GM21367 (cell line): ENCODE data around the gene JMJD6.
"Not testable (repeated sequence)": the region's sequence is repeated elsewhere in the genome, so short reads cannot be mapped to it uniquely, and the experiment has no call there.

ENCODE experiments used
- ATAC-seq: cut with Tn5 transposase; IDR thresholded peaks from one replicate; pipeline ENCODE4 v1.9.1; 2021; ENCODE audit not compliant: unreplicated experiment

Gene JMJD6

GRCh38 chr17:76726231-76726775, at the start of gene JMJD6:
TSS of gene JMJD6 (minus strand) at chr17:76726606. CDS start at chr17:76726475, 131 bp downstream.
- peak; percentile 59 for ATAC-seq

DNA sequence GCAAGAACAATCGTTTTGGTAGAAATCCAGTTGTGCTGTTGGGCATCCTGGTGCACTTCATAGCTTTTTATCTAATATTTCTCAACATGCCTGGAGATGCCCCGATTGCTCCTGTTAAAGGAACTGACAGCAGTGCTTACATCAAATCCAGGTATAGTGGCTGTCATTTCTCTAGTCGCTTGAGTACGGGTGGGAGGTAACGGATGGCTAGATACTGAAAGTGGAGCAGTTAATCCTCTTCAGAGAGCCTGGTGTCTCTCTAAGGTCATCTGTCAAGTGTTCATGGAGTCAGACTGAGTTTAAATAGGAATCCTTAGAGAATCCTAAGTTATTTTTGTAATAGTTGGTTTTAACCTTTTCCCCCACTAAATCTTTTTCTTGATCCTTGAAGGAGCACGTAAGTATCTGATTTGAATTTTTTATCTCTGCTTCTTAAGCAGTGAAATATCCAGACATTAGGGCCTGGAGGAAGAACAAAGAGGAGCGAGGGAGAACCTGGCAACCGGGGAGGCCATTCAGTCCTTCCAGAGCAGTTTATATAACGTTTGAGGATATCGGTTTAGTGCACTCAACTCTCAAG, 48.7 kb upstream of the JMJD6 start:
- no peak for ATAC-seq

DNA sequence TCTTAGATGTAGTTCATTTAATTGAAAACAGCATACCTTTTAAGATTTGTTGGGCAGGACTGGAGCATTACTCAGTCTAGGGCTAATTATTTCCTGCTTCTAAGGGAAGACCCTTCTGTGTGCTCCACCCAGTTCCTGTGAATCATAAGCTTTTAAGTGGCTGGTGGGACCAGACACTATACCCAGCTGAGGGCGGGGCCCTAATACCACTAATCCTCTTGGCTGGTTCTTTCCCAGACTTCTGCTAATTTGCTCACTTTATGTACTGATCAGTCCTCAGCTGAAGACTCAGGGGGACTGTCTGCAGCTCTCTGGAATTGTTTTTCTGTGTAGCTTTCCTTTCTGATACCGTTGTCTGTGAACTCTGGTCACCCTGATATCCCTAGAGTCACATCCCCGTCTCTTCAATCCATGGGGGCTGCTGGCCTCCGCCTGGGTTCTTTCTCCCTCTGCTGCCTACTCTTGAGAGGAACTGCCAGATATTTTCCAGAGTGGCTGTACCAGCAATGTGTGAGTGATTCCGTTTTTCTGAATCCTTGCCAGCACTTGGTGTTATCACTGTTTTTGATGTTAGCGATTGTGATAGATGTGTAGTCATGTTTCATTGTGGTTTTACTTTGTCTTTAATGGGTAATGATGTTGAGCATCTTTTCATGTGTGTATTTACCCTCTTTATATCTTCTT, 46.6 kb upstream of the JMJD6 start:
- no peak for ATAC-seq

DNA sequence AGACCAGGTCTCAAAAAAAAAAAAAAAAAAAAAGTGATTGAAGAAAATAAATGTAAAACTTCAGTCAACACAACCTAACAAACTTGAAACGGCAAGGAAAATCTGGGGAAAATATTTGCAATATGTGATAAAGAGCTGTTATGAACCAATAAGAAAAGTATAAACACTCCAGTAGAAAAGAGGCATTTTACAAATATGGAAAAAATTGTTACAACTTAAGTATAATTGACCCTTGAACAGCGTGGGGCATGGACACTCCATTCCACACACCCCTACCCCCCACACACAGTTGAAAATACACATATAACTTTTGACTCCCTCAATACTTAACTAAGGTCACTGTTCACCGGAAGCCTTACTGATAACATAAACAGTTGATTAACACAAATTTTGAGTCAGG, 32.2 kb upstream of the JMJD6 start:
- no peak for ATAC-seq

DNA sequence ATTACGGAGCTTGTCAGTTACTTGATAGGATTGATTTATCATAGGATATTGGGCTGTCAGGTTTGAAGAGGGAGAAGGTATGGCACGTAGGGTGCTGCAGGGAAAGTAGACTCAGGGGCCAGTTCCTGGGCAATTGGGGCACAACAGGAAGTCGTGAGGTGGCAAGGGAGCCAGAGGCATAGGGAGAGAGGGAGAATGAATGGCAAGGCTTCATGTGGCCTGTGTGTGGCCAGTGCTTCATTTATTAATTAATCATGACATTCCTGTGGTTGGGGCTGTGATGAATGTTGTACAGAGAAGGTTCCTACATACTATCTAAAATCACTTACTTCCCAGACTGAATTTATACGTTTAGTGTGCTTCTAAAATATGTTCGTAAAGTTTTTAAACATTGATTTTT, 30.9 kb upstream of the JMJD6 start:
- ATAC-seq = no peak

- ATAC-seq = no peak
These were observed 28.9 kb upstream of the JMJD6 start for GRCh38 chr17:76755285-76755684.

DNA sequence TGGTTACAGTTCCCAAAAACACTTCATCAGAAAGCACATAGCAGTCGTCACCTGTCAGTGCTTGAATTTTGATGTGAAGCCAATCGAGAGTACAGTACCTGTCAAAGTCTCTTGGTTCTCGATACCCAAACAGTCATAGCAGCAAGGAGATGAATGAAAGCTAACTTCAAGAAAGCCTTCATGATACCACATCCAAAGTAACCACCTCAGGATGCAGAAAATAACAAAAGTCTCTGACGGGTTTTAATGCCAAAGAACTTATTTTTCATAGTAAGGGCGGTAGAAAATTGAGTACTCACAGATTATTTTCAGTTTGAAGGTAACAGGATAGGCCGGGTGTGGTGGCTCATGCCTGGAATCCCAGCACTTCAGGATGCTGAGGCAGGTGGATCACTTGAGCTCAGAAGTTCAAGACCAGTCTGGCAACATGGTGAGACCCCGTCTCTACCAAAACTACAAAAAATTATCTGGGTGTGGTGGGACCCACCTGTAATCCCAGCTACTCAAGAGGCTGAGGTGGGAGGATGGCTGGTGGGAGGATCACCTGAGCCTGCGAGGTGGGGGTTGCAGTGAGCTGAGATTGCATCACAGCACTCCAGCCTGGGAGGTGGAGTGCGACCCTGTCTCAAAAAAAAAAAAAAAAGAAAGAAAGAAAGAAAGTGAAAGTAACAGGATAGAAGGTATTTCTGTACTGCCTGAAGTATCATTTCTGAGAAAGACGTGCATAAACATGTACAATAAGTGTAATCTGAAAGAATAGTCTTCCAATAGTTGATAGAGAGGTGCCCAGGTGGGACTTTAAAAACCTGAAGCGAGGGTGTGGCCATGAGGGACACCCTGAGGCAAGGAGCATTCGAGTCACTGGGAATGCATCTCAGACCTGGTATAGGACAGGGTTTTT, 26.9 kb upstream of the JMJD6 start:
- no peak for ATAC-seq

- no peak for ATAC-seq
These were observed 25.6 kb upstream of the JMJD6 start for GRCh38 chr17:76752006-76752405.

DNA sequence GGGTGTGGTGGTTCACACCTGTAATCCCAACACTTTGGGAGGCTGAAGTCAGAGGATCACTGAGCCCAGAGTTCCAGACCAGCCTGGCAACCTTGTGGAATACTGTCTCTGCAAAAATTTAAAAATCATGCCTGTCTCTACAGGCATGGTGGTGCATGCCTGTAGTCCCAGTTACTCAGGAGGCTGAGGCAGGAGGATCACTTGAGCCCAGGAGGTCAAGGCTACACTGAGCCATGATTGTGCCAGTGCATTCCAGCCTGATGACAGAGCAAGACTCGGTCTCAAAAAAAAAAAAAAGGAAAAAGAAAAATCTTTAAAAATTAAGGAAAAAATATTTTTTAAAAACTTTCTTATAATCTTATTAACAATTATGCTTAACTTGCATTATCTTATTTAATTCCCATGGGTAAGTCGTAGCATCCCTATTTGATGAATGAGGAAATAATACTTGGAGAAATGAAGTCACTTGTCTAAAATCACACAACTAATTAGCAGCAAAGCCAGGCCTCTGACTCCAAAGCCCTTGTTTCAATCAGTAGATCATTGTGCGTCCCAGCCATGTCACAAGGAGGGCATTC, 25.1 kb upstream of the JMJD6 start:
- no peak for ATAC-seq

GRCh38 chr17:76748657-76749056, 22.3 kb upstream of the JMJD6 start:
- ATAC-seq = no peak

- ATAC-seq = no peak
These were observed 21.4 kb upstream of the JMJD6 start for GRCh38 chr17:76747716-76748363.

DNA sequence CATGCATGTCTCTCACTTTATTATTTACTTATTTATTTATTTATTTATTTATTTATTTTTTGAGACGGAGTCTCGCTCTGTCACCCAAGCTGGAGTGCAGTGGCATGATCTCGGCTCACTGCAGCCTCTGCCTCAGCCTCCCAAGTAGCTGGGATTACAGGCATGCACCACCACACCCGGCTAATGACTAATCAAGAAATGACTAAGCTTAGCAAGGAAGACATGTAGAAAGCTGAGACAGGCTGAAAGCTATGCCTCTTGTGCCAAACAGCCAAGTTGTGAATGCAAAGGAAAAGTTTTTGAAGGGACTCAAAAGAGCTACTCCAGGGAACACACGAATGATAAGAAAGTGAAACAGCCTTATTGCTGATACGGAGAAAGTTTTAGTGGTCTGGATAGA, 19.4 kb upstream of the JMJD6 start:
- ATAC-seq = not testable (repeated sequence)

GRCh38 chr17:76744747-76745146, 18.3 kb upstream of the JMJD6 start:
- no peak for ATAC-seq

GRCh38 chr17:76742958-76743357, 16.6 kb upstream of the JMJD6 start:
- ATAC-seq = no peak

- no peak for ATAC-seq
These were observed 14.1 kb upstream of the JMJD6 start for GRCh38 chr17:76740329-76741118.

- not testable (repeated sequence) for ATAC-seq
These were observed 13.2 kb upstream of the JMJD6 start for GRCh38 chr17:76739568-76740115.

DNA sequence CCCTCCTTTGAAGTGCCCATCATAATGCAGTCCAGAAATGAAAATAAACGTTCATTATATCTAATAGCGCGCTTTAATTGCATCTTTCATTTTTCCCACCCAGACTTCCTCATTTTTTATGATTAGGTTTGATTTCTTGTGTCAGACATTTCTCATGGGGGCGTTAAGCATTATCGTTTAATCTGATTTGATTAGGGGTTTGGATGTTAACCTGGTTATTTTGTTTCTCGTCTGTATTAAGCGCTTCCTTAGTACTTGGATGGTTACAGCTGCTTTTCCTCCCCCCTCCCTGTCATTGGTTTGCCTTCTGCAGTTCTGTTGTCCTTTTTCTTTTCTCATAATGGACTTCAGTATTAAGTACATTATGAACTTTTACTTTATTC, 12.1 kb upstream of the JMJD6 start:
- no peak for ATAC-seq

DNA sequence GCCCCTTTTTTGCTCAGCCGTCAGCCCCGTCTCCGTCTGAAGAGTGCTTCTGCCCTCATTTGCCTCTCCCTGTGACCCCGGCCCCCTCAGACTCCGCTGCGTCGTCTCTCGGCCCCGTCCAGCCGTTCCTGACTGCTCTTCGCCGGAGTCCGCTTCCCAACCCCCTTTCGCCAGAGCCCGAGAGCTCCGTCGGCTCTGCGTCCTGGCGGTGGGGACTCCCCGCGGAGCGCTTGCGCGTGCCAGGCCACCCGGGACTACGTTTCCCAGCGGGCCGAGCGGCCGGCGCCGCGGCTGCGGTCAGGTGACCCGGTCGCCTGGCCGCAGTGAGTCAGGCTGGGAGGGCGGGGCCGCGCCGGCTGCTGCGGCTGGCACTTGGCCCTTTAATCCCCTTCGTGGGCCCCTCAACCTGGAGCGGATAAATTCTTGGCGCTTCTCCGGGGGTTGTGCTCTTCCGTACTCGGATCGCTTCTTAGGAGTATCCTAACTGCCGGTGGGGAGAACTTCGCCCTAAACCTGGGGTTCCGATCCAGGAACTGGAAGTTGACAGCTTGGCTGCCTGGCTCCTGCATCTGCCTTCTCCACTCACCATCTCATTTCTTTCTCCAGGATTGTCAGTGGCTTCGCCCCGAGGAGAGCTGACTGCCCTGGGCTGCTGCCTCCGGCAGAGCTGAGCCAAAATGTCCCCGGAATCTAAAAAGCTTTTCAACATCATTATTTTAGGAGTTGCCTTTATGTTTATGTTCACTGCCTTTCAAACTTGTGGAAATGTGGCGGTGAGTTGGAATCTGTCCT, 11.5 kb upstream of the JMJD6 start, which contains the start of gene MFSD11:
Gene MFSD11, plus strand, starts transcription at position 444 of the 792 bp plus-strand sequence. Its CDS starts 234 bp downstream, at position 678.
- peak; percentile 46 for ATAC-seq
